ENCODE data around the gene KDELR1.

GRCh38 chr19:48332662-48333466 is 58.5 kb downstream of the KDELR1 start:
- no peak for TF ChIP-seq CTCF (IDR thresholded peaks at IDR 0.05)
- TF ChIP-seq POLR2A (IDR thresholded peaks at IDR 0.05) = peak in 1 of 2 donors; percentile 10
- no peak for TF ChIP-seq EP300 (IDR thresholded peaks at IDR 0.05)
- no peak for TF ChIP-seq POLR2AphosphoS5 (IDR thresholded peaks at IDR 0.05)
